ENCODE results near the gene MUC20.

- TF ChIP-seq, protein P1, sequence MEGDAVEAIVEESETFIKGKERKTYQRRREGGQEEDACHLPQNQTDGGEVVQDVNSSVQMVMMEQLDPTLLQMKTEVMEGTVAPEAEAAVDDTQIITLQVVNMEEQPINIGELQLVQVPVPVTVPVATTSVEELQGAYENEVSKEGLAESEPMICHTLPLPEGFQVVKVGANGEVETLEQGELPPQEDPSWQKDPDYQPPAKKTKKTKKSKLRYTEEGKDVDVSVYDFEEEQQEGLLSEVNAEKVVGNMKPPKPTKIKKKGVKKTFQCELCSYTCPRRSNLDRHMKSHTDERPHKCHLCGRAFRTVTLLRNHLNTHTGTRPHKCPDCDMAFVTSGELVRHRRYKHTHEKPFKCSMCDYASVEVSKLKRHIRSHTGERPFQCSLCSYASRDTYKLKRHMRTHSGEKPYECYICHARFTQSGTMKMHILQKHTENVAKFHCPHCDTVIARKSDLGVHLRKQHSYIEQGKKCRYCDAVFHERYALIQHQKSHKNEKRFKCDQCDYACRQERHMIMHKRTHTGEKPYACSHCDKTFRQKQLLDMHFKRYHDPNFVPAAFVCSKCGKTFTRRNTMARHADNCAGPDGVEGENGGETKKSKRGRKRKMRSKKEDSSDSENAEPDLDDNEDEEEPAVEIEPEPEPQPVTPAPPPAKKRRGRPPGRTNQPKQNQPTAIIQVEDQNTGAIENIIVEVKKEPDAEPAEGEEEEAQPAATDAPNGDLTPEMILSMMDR (IDR thresholded peaks at IDR 0.05; ENCODE audit: insufficient read depth, low read depth, low read length), result no peak
- TF ChIP-seq EZH2 (IDR thresholded peaks at IDR 0.05; ENCODE audit: insufficient read depth, low read length), result no peak
These were observed 2.2 kb upstream of the MUC20 start for GRCh38 chr3:195718477-195718984.
